GM12891 (cell line): Measurements from ENCODE around the gene CALN1.

Source experiments
- POLR2A ChIP-seq: IDR thresholded peaks from 2 replicates; pipeline ENCODE4 v1.6.1; 2011; ENCODE audit warnings: low read depth, low read length, control low read depth
- POLR2AphosphoS5 ChIP-seq: IDR thresholded peaks from 2 replicates; pipeline ENCODE4 v1.6.1; 2011; ENCODE audit warnings: low read depth, low read length, control low read depth
- POU2F2 ChIP-seq: IDR thresholded peaks from 2 replicates; pipeline ENCODE4 v1.6.1; 2011; ENCODE audit warnings: low read depth, mild to moderate bottlenecking, control low read depth, low read length, moderate library complexity
- TAF1 ChIP-seq: IDR thresholded peaks from 2 replicates; pipeline ENCODE4 v1.6.1; 2011; ENCODE audit warnings: low read depth, low read length, control low read depth

DNA sequence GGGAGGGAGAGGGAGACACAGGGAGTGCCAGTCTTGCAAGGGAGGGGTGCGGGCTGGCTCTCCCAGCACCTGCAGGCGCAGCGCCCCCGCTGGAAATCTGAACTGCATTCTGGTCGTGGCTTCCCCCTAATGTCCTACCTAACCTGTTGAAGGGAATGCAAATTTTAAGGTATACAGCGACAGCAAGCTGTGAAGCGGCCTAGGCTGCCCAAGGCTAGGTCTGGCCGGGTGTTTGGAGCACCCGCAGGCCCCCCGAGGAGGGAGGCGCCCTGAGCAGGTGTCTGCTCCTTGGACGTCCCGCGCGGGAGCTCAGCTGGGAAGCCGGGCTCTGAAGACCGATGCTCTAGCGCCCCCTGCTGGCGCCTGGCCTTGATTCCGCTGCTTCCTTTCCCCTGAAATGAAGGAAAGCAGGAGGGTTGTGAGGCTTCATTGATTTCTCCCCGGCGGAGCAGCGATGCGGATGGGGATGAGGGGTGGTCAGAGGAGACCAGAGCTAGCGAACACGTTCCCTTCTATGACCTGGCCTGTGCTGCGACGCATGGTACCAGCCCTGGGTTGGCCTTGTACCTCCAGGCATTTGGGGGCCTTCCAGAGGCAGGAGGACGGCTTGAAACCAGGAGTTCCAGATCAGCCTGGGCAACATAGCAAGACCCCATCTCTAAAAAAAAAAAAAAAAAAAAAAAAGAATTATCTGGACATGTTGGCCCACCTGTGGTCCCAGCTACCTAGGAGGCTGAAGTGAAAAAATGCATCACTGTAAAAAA lies 678.8 kb downstream of the CALN1 start:
- TF ChIP-seq POU2F2 = no peak
- no peak for TF ChIP-seq POLR2A
- TF ChIP-seq POLR2AphosphoS5 = no peak
- no peak for TF ChIP-seq TAF1
